Midbrain (tissue), 1 donor: ENCODE measurements around the gene MPZL3.
"Not testable (repeated sequence)": the region's sequence is repeated elsewhere in the genome, so short reads cannot be mapped to it uniquely, and the experiment has no call there.

Experiments
- DNase-seq: peaks from one replicate; lab custom pipeline; 2025; lab: John Stamatoyannopoulos, UW

MPZL3 gene

GRCh38 chr11:118212781-118213191 lies 39.4 kb downstream of the MPZL3 start:
- DNase-seq: no peak

DNA sequence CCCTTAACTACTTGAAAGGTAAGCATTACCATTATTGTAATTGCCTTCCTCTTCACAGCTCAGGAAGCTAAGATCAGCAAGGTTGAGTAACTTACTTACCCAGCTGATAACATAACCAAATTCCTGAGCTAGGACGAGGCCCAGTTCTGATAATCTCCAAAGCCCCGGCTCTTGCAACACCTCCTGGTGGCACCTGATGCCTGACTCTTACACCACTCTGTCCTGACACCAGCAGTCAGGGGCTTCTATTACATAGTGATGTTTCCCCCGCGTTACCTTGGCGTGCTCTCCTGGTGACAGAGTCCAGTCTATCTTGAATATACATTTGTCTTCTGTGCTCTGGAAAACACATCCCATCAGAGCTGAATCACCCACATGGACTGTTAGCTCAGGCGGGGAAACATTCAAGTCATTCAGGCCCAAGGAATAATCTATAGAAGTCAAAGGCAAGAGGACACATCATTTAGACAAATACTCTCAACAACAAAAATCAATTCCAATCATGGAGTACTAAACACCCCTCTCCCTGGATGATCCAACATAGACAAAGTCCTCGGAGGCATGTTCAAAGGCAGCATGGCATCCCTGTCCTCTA lies 39.9 kb downstream of the MPZL3 start:
- DNase-seq: no peak

DNA sequence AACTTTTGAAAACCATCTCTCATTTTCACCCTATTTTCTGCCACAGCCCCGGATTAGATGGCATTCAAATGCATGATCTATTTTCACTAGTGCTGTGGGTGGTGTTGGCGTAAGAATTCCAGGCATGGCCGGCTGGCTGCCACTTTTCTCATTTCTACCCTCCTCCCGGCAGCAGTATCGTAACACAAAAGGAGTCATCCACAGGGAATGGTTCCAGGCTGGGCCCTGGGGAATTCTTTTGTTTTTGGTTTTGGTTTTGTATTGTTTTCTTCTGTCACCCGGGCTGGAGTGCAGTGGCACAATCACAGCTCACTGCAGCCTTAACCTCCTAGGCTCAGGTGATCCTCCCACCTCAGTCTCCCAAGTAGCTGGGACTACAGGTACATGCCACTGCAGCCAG lies 41.2 kb downstream of the MPZL3 start:
- DNase-seq: no peak

- DNase-seq: no peak
Measured at GRCh38 chr11:118210323-118210722, 41.8 kb downstream of the MPZL3 start.

DNA sequence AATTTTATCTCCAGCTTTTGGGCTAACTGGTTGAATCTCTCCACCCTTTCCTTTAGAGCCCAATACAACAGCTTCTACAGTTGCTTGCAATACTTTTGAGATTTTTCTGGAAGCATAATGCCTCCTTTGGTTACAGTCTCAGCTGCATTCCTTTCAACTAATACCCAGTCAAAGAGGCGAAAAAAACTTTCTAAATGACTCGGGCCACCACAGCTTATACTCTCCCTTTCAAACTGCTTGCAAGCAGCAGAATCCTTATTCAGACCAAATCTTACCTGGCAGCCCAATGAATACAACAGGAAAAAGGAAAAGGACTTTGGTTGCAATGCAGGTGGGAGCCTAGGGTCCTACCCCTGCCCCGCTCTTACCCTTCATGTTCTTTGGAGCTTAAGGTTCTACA lies 43.1 kb downstream of the MPZL3 start:
- no peak for DNase-seq

DNA sequence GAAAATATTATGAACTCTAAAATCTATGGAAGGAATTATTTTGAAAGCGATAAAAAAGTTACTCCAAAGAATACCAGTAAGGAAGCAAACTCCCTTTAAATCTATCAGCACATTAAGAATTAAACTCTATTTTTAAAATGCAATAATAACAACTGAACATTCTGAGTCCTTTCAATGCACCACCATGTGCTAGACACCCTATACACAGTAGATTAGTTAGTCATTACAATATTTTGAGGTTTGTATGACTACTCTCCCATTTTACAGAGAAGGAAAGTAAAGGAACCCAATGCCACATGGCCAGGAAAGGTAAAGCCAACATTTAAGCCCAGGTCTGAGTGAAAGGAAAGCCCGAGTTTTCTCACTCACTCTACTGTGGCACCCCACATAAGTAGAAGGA lies 45.1 kb downstream of the MPZL3 start:
- no peak for DNase-seq

- DNase-seq: no peak
Measured at GRCh38 chr11:118206391-118207031, 45.7 kb downstream of the MPZL3 start.

- no peak for DNase-seq
Measured at GRCh38 chr11:118205606-118206378, 46.4 kb downstream of the MPZL3 start.

GRCh38 chr11:118202599-118203422 lies 49.4 kb downstream of the MPZL3 start:
- DNase-seq: no peak

GRCh38 chr11:118201966-118202365 lies 50.2 kb downstream of the MPZL3 start:
- DNase-seq: no peak

GRCh38 chr11:118200901-118201680 lies 51.1 kb downstream of the MPZL3 start:
- no peak for DNase-seq

DNA sequence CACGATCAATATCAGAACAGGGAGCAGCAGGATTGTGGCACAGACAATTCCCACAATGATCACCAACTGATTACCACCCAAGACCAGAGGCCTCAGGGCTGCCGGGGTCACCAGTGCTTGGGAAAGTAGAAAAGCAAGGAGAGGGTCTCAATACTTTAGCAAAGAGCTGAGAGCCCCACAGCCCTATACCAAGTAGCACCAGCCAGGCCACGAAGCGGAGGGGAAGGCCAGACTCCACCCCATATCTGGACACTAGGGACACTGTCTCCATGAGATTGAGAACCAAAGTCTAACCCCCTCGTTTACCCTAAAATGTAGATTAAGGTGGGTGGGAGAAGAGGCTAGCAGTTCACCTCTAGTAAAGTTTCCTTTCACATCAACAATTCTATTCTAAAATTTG lies 51.7 kb downstream of the MPZL3 start:
- no peak for DNase-seq

DNA sequence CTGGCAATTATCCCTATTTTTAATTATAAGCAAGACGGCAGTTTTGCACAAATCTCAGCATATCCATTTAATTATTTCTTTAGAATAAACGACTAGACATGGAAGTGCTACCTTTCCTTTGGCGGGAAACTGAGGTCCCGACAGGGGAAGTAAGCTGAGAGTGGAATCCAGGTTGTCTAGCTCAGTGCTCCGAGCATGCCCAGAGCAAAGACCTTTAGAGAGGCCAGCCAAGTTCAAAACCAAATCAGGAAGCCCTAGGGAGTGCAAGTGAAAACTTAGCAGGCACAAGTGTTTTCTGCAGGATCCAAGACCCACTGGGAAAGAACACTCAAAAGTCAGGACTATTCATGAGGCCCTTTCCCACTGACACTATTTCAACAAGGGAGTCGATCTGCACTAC lies 53.0 kb downstream of the MPZL3 start:
- DNase-seq: no peak

DNA sequence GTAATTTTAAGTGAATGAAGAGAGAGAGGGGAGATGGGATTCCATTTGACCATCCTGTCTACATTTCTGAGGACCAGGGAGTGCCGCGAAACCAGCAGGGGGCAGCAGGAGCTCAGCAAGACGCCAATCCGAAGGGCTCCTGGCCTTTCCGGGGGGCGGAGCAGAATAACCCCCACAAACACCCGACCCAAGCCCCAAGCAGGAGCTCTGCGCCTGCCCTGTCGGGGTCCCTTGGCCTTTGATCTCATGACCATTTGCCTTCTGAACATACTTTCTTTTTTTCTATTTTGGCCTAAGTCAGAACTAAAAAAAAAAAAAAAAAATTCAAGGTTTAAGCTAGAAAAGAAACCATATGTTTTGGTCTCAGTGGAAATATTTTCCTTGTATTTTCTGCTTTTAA lies 53.8 kb downstream of the MPZL3 start:
- peak; percentile 66 for DNase-seq

DNA sequence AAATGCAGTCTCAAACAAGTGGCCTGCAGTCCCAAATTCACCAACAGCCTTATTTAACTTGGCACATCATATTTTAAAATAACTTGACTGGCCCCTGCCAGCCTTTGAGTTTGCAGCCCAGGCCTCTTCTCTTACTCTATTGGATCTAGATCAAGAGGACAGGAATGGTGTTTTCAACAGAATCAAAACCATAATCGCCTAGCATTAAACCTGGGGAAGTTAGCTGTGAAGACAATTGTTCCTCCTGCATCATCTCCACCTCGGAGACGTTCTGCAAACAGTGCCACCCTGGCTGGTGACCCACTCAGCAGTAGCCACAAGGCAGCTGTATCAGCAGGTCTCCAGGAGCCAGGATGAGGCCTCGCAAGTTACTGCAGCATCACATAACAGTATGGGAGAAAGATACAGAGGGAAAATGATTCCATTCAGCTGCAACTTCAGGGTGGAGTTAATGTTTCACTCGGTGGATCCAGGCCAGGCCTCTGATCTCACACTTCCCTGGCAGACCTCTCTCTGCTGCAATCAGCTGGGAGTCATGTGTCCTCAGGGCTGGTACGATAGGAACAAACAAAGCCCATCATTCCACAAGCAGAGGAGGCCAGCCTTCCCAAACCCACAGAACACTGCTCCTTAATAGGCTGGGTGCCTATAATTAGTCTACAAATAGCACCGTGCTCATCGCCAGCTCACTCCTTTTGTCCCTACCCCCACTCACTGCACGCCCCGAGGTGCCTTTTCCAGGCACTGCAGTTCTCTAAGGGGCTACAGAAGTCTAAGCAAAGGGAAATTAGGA lies 57.1 kb downstream of the MPZL3 start:
- DNase-seq: peak; percentile 63

DNA sequence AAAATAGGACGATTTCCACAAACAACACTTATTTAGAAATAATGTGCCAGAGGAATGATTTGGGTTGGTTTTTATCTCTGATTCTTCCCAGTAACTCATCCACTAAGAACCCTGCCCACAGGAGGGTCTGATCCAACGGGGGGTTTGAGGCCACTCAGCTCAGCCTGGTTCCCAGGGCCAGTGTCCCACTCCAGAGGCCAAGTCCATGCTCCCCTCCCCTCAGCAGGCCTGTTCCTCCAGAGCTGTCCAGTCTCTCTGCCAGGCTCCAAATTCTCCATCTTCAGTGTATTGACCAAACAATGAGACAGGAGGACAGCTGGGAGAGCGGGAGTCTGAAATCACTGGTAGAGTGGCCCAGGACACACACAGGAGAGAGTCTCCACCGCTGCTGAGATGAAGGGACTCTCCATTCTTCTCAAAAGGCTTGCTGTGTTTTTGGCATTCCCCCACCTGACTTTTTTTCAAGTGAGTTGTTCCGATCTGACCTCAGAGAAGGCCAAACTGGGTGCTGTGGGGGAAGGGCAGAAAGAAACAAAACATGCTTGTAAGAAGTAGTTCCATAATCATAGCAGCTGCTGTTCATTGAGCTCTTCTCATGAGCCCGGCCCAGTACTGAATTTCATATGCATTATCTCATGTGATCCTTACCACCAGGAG lies 58.1 kb downstream of the MPZL3 start:
- no peak for DNase-seq

- not testable (repeated sequence) for DNase-seq
Measured at GRCh38 chr11:118192817-118193216, 59.3 kb downstream of the MPZL3 start.

DNA sequence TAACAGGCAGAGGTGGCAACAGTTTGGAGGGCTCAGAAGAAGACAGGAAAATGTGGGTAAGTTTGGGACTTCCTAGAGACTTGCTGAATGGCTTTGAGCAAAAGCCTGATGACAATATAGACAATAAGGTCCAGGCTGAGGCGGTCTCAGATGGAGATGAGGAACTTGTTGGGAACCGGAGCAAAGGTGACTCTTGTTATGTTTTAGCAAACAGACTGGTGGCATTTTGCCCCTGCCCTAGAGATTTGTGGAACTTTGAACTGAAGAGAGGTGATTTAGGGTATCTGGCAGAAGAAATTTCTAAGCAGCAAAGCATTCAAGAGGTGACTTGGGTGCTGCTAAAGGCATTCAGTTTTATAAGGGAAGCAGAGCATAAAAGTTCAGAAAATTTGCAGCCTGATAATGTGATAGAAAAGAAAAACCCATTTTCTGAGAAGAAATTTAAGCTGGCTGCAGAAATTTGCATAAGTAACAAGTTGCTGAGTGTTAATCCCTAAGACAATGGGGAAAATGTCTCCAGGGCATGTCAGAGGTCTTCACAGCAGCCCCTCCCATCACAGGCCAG lies 61.1 kb downstream of the MPZL3 start:
- DNase-seq: not testable (repeated sequence)

- DNase-seq: no peak
Measured at GRCh38 chr11:118186346-118187107, 65.6 kb downstream of the MPZL3 start.
